BLaER1 treated with 17β-estradiol and CSF1 and Interleukin-3, amounts not matched to agents 10 nM and 100 nM (cell line): ENCODE results near the gene ZNF189.

Source experiments
- H3K27ac ChIP-seq, 11 experiments: shearing (Covaris generic); formaldehyde crosslinking; 2 replicates each; pipeline ENCODE4 v1.8.1; 2022
- H3K27me3 ChIP-seq, 11 experiments: shearing (Covaris generic); formaldehyde crosslinking; 2 replicates each; pipeline ENCODE4 v1.8.1; 2022
- H3K36me3 ChIP-seq, 11 experiments: shearing (Covaris generic); formaldehyde crosslinking; 2 replicates each; pipeline ENCODE4 v1.8.1; 2022
- H3K4me1 ChIP-seq, 10 experiments: shearing (Covaris generic); formaldehyde crosslinking; 2 replicates each; pipeline ENCODE4 v1.8.1; 2022
- H3K4me2 ChIP-seq, 11 experiments: shearing (Covaris generic); formaldehyde crosslinking; 2 replicates each; pipeline ENCODE4 v1.8.1; 2022
- H3K4me3 ChIP-seq, 10 experiments: shearing (Covaris generic); formaldehyde crosslinking; 2 replicates each; pipeline ENCODE4 v1.8.1; 2022
- H3K9ac ChIP-seq, 11 experiments: shearing (Covaris generic); formaldehyde crosslinking; 2 replicates each; pipeline ENCODE4 v1.8.1; 2022
- H3K9me3 ChIP-seq, 11 experiments: shearing (Covaris generic); formaldehyde crosslinking; replicated peaks in 1 of 11; 2 replicates each; pipeline ENCODE4 v1.8.1; 2022
- H4K20me1 ChIP-seq, 11 experiments: shearing (Covaris generic); formaldehyde crosslinking; 2 replicates each; pipeline ENCODE4 v1.8.1; 2022
- Cebpa-rat ChIP-seq, 11 experiments: shearing (Covaris generic); IDR thresholded peaks; 2 replicates each; pipeline ENCODE4 v1.8.1; 2022

The ZNF189 gene

GRCh38 chr9:101393135-101393534 lies 5.5 kb upstream of the ZNF189 start:
- Histone ChIP-seq H3K36me3 (peaks cover 53 to 91% (median 81%) of the 10 kb centered on the region in 11 experiments), H3K9ac (no peak overlapping the region), H3K4me3 (no peak overlapping the region), H4K20me1 (peaks cover 0 to 49% (median 15%) of the 10 kb centered on the region in 11 experiments; a peak in 10 of 22 replicates), H3K27ac (no peak overlapping the region), H3K27me3 (no peaks in the 10 kb centered on the region), H3K4me2 (no peak overlapping the region), H3K9me3 (peaks cover 26 to 46% (median 41%) of the 10 kb centered on the region in 11 experiments), H3K4me1 (peaks cover 6 to 22% (median 10%) of the 10 kb centered on the region in 10 experiments; a peak in 16 of 20 replicates)
- TF ChIP-seq Cebpa-rat (IDR thresholded peaks at IDR 0.05), result no peak

DNA sequence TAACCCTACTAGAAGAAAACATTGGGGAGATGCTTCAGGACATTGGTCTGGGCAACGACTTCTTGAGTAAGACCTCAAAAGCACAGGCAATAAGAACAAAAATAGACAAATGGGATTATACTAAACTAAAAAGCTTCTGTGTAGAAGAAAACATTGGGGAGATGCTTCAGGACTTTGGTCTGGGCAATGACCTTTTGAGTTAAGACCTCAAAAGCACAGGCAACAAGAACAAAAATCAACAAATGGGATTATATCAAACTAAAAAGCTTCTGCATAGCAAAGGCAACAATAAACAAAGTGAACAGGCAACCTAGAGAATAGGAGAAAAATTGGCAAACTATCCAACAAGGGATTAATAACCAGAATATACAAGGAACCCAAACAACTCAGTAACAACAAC lies 4.0 kb upstream of the ZNF189 start:
- Histone ChIP-seq H3K36me3 (peaks cover 40 to 75% (median 68%) of the 10 kb centered on the region in 11 experiments), H3K27ac (no peak overlapping the region), H3K9ac (no peak overlapping the region), H3K9me3 (peaks cover 26 to 46% (median 41%) of the 10 kb centered on the region in 11 experiments), H4K20me1 (peaks cover 0 to 45% (median 15%) of the 10 kb centered on the region in 11 experiments; a peak in 11 of 22 replicates), H3K4me2 (no peak overlapping the region), H3K4me3 (peak overlapping the region in 2 of 10 experiments; percentile 1 to 8; a peak in 1 of 20 replicates), H3K27me3 (no peaks in the 10 kb centered on the region), H3K4me1 (peaks cover 7 to 22% (median 12%) of the 10 kb centered on the region in 10 experiments)
- no peak for TF ChIP-seq Cebpa-rat (IDR thresholded peaks at IDR 0.05)

DNA sequence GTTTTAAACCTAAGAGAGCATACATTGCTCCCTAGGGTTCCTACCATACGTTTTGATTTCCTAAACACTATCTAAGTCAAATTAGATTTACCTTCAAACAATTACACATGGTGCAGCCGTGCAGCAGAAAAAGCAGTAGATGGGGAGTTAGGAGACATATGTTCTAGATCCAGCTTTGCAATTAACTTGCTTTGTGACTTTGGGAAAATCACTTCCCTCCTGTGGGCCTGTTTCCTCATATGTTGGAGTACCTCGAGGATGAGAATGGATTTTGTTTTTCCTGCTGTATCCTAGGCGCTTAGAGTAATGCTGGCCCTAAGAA lies 944 bp upstream of the ZNF189 start:
- H3K9ac ChIP-seq, result peak overlapping the region; percentile 87 to 97 (median 94)
- peak overlapping the region; percentile 79 to 93 (median 90) for H3K4me3 ChIP-seq
- H3K36me3 ChIP-seq, result peaks cover 50 to 74% (median 69%) of the 10 kb centered on the region in 11 experiments
- peaks cover 34 to 66% (median 59%) of the 10 kb centered on the region in 11 experiments for H3K9me3 ChIP-seq
- peaks cover 0 to 22% (median 7%) of the 10 kb centered on the region in 11 experiments; a peak in 11 of 22 replicates for H4K20me1 ChIP-seq
- TF ChIP-seq Cebpa-rat (IDR thresholded peaks at IDR 0.05), result no peak
- H3K4me1 ChIP-seq, result peaks cover 21 to 52% (median 29%) of the 10 kb centered on the region in 10 experiments
- H3K27ac ChIP-seq, result peak overlapping the region; percentile 73 to 97 (median 91); a peak in 21 of 22 replicates
- no peaks in the 10 kb centered on the region for H3K27me3 ChIP-seq
- peak overlapping the region; percentile 77 to 96 (median 87) for H3K4me2 ChIP-seq

DNA sequence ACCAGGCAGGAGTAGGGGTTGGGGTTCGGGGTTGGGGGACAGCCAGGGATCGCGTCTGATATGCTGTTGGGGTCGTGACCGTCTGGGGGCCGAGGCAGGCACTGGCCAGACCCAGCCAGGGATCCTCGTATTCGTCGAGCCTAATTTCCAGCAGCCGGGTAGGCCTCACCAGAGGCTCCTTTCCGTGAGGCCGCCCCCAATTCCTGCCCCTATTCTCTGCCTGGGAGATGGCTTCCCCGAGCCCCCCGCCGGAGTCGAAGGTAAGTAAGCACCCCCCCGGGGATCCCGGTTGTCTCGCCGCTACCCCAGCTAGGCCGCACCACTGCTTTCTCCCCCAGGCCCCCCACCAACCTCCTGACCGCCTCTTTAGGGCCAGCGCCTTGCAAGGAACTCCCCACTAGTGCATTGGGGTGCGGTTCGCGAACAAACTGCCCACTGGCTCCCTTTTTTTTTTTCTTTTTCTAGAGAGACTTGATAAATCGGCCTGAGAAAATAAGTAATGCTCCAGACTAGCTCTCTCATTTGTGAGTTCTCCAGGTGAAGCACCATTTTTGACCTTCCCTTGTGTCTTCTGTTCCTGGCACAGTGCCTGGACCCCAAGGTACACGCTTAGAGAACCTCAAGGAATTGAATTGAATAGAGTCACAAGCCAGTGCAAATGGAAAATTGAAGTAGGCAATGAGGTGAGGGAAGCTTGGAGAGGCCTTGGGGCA lies 435 bp downstream of the ZNF189 start:
- Histone ChIP-seq H3K9me3 (peaks cover 34 to 66% (median 60%) of the 10 kb centered on the region in 11 experiments), H3K36me3 (peaks cover 58 to 74% (median 71%) of the 10 kb centered on the region in 11 experiments), H3K27me3 (no peaks in the 10 kb centered on the region), H3K9ac (peak overlapping the region; percentile 87 to 98 (median 95)), H3K4me1 (peaks cover 21 to 54% (median 29%) of the 10 kb centered on the region in 10 experiments), H3K27ac (peak overlapping the region; percentile 88 to 96 (median 91)), H3K4me3 (peak overlapping the region; percentile 79 to 93 (median 90)), H3K4me2 (peak overlapping the region; percentile 83 to 99 (median 90)), H4K20me1 (peaks cover 0 to 22% (median 5%) of the 10 kb centered on the region in 11 experiments; a peak in 8 of 22 replicates)
- no peak for TF ChIP-seq Cebpa-rat (IDR thresholded peaks at IDR 0.05)

- H4K20me1 ChIP-seq, result peaks cover 0 to 22% (median 3%) of the 10 kb centered on the region in 11 experiments; a peak in 8 of 22 replicates
- H3K27me3 ChIP-seq, result no peaks in the 10 kb centered on the region
- H3K9me3 ChIP-seq, result peaks cover 34 to 65% (median 59%) of the 10 kb centered on the region in 11 experiments
- peak overlapping the region; percentile 83 to 99 (median 90) for H3K4me2 ChIP-seq
- peak overlapping the region; percentile 79 to 93 (median 90) for H3K4me3 ChIP-seq
- H3K36me3 ChIP-seq, result peaks cover 58 to 74% (median 70%) of the 10 kb centered on the region in 11 experiments
- H3K27ac ChIP-seq, result peak overlapping the region; percentile 88 to 96 (median 91)
- no peak for TF ChIP-seq Cebpa-rat (IDR thresholded peaks at IDR 0.05)
- H3K4me1 ChIP-seq, result peaks cover 21 to 54% (median 29%) of the 10 kb centered on the region in 10 experiments
- H3K9ac ChIP-seq, result peak overlapping the region; percentile 87 to 98 (median 95)
These were observed 956 bp downstream of the ZNF189 start for GRCh38 chr9:101399643-101399970.

DNA sequence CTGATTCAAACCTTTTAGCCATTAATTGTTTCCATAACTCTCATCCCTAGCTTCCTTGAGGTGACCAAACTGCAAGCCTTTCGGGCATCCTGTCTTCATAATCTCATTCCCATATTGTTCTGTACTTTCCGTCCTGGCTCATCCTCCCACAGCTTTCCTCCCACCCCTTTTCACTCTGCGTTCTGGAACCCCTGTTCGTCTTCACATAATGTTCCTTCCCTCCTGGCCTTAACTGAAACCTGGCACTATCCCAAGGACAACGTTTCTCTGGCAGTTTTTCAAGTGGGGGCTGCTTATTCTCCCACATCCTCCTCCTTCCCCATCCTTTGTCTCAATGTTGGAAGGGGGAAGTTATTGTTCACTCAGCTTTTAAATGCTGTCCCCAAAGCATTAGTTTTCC lies 1.5 kb downstream of the ZNF189 start:
- Histone ChIP-seq H3K4me3 (peak overlapping the region; percentile 79 to 93 (median 90)), H3K9ac (peak overlapping the region; percentile 87 to 98 (median 95)), H3K9me3 (peaks cover 34 to 65% (median 59%) of the 10 kb centered on the region in 11 experiments), H4K20me1 (peaks cover 0 to 22% (median 0%) of the 10 kb centered on the region in 11 experiments; a peak in 7 of 22 replicates), H3K4me2 (peak overlapping the region; percentile 83 to 99 (median 90)), H3K27ac (peak overlapping the region; percentile 88 to 96 (median 91); a peak in 20 of 22 replicates), H3K4me1 (peaks cover 21 to 54% (median 29%) of the 10 kb centered on the region in 10 experiments), H3K36me3 (peaks cover 58 to 74% (median 70%) of the 10 kb centered on the region in 11 experiments), H3K27me3 (no peaks in the 10 kb centered on the region)
- no peak for TF ChIP-seq Cebpa-rat (IDR thresholded peaks at IDR 0.05)

GRCh38 chr9:101403516-101404285 lies 5.0 kb downstream of the ZNF189 start:
- H4K20me1 ChIP-seq, result peaks cover 0 to 22% (median 0%) of the 10 kb centered on the region in 11 experiments; a peak in 6 of 22 replicates
- no peak overlapping the region for H3K9ac ChIP-seq
- peak overlapping the region in 1 of 10 experiments; percentile 25; a peak in 3 of 20 replicates for H3K4me3 ChIP-seq
- H3K27me3 ChIP-seq, result no peaks in the 10 kb centered on the region
- H3K4me2 ChIP-seq, result no peak overlapping the region
- H3K4me1 ChIP-seq, result peaks cover 13 to 32% (median 19%) of the 10 kb centered on the region in 10 experiments
- peaks cover 85 to 89% (median 87%) of the 10 kb centered on the region in 11 experiments for H3K36me3 ChIP-seq
- peaks cover 69 to 85% (median 82%) of the 10 kb centered on the region in 11 experiments for H3K9me3 ChIP-seq
- TF ChIP-seq Cebpa-rat (IDR thresholded peaks at IDR 0.05), result no peak
- H3K27ac ChIP-seq, result no peak overlapping the region

DNA sequence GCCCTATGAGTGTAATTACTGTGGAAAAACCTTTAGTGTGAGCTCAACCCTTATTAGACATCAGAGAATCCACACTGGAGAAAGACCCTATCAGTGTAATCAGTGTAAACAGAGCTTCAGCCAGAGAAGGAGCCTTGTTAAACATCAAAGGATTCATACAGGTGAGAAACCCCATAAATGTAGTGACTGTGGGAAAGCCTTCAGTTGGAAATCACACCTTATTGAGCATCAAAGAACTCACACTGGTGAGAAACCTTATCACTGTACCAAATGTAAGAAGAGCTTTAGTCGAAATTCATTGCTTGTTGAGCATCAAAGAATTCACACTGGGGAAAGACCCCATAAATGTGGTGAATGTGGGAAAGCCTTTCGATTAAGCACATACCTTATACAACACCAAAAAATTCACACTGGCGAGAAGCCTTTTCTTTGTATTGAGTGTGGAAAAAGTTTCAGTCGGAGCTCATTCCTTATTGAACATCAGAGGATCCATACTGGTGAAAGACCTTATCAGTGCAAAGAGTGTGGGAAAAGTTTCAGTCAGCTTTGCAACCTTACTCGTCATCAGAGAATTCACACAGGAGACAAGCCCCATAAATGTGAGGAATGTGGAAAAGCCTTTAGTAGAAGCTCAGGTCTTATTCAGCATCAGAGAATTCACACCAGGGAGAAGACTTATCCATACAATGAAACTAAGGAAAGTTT lies 9.9 kb downstream of the ZNF189 start:
- Histone ChIP-seq H3K4me3 (peak overlapping the region; percentile 6 to 40 (median 29); a peak in 15 of 20 replicates), H3K9ac (no peak overlapping the region), H3K36me3 (peaks cover 68 to 92% (median 87%) of the 10 kb centered on the region in 11 experiments), H3K9me3 (peaks cover 97 to 100% (median 99%) of the 10 kb centered on the region in 11 experiments), H3K27ac (no peak overlapping the region), H3K27me3 (no peaks in the 10 kb centered on the region), H3K4me2 (no peak overlapping the region), H3K4me1 (peaks cover 0 to 11% (median 2%) of the 10 kb centered on the region in 10 experiments; a peak in 6 of 20 replicates), H4K20me1 (no peaks in the 10 kb centered on the region)
- no peak for TF ChIP-seq Cebpa-rat (IDR thresholded peaks at IDR 0.05)
